SU-DHL-6 (cell line): ENCODE results near the gene CSF2.

Source experiments
- CTCF ChIP-seq: fragments of 200-600 bp; sonication (generic); IDR thresholded peaks from one replicate; pipeline ENCODE4 v1.5.1; 2017; ENCODE audit warnings: antibody characterized with exemption, mild to moderate bottlenecking, low read length, moderate library complexity; ENCODE audit not compliant: insufficient read depth, poor library complexity, severe bottlenecking
- EZH2phosphoT487 ChIP-seq: fragments of 200-600 bp; sonication (generic), shearing (Covaris generic); conservative IDR thresholded peaks from 2 replicates; pipeline ENCODE4 v1.6.1; 2018; ENCODE audit warnings: mild to moderate bottlenecking, antibody characterized with exemption, low read length, moderate library complexity, mixed read lengths

GRCh38 chr5:132079619-132080018 is 6.0 kb downstream of the CSF2 start:
- no peak for TF ChIP-seq CTCF
- no peak for TF ChIP-seq EZH2phosphoT487
